Activated CD4-positive, alpha-beta memory T cell treated with anti-CD3 and anti-CD28 coated beads for 36 hours (primary cell): Measurements from ENCODE around the gene ROMO1. TPM values are rescaled to one million over a fixed set of nuclear protein-coding genes. Genes with fewer than 3 reads are reported as not detected.
"Not testable (repeated sequence)": the region's sequence is repeated elsewhere in the genome, so short reads cannot be mapped to it uniquely, and the experiment has no call there.

ENCODE experiments used
- CTCF ChIA-PET: fragments of 350-600 bp; sonication (Branson Sonifier 250); formaldehyde crosslinking; loops from one replicate; lab custom pipeline; 2021; ENCODE audit warnings: antibody characterized with exemption, inconsistent platforms; lab: Charles Lee
- POLR2A ChIA-PET: fragments of 350-600 bp; sonication (Branson Sonifier 250); formaldehyde crosslinking; loops from one replicate; lab custom pipeline; 2021; ENCODE audit warnings: antibody characterized with exemption; lab: Charles Lee
- DNase-seq: peaks from one replicate; pipeline ENCODE4 v3.0.0-alpha.2; 2020
- H3K27ac Mint-ChIP-seq: one replicate; pipeline ENCODE4 v1.8.0; 2021; ENCODE audit warnings: mixed read lengths
- H3K27me3 Mint-ChIP-seq: one replicate; pipeline ENCODE4 v1.8.0; 2021; ENCODE audit warnings: mixed read lengths
- H3K36me3 Mint-ChIP-seq: one replicate; pipeline ENCODE4 v1.8.0; 2021; ENCODE audit warnings: mixed read lengths
- H3K4me1 Mint-ChIP-seq: one replicate; pipeline ENCODE4 v1.8.0; 2021; ENCODE audit warnings: low read depth, mixed read lengths
- H3K4me3 Mint-ChIP-seq: one replicate; pipeline ENCODE4 v1.8.0; 2021; ENCODE audit warnings: mild to moderate bottlenecking, mixed read lengths
- H3K9me3 Mint-ChIP-seq: one replicate; pipeline ENCODE4 v1.8.0; 2021; ENCODE audit warnings: mixed read lengths
- intact Hi-C: fragments of 100-400 bp; cut with micrococcal nuclease; formaldehyde crosslinking; loops from one replicate; pipeline ENCODE4 v1.15.1; 2023
- total RNA-seq, 2 experiments: library from RNA; stranded (reverse); gene quantifications; one replicate each; pipeline ENCODE4 v1.2.3, GENCODE V29; 2021

Gene ROMO1
- total RNA-seq, 2 experiments from 2014 or later, result 141 to 142 TPM

DNA sequence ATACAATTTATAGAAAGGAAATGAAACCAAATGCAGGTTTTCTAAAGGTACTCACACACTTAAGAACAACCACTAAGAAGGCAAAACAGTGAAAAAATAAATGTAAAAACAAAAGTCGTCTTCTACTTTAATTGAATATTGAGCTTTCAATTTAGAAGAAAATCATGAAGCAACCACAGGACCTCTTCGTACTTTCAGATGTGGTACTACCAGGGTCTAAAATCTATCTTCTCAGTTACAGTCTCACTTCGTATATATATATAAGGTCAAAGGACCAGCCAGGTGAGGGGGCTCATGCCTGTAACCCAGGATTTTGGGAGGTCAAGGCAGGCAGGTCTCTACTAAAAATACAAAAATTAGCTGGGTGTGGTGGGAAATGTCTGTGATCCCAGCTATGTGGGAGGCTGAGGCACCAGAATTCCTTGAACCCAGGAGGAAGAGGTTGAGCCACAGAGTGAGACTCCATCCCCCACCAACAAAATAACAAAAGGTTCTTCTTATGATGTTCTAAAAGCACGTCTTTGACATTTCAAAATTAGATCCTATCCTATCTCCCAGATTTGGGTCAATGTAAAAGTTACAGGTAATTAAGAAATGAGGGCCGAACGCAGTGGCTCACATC lies 12.5 kb downstream of the ROMO1 start:
- Mint-ChIP-seq H3K27me3 (no peaks in the 10 kb centered on the region), H3K27ac (peak overlapping the region; percentile 83), H3K4me3 (peak overlapping the region; percentile 28), H3K4me1 (peaks cover 56% of the 10 kb centered on the region), H3K9me3 (no peaks in the 10 kb centered on the region), H3K36me3 (peaks cover 56% of the 10 kb centered on the region)
- ChIA-PET CTCF (interaction anchor here (0.8 to 1.6 kb wide), 5 partner anchors 8 to 31 kb away, joined by 3 to 7 read pairs (median 5); partner anchors contain the start of genes NFS1, RBM39 and ROMO1), POLR2A (interaction anchor here (1.0 to 4.8 kb wide), 8 partner anchors 8 to 242 kb away, joined by 3 to 27 read pairs (median 7); partner anchors contain the start of genes PHF20, RBM39 and SCAND1)
- intact Hi-C loops, result loop anchor here (2.0 kb wide), 2 partner anchors 31 to 51 kb away; partner anchors contain the start of gene RBM39
- no peak for DNase-seq

DNA sequence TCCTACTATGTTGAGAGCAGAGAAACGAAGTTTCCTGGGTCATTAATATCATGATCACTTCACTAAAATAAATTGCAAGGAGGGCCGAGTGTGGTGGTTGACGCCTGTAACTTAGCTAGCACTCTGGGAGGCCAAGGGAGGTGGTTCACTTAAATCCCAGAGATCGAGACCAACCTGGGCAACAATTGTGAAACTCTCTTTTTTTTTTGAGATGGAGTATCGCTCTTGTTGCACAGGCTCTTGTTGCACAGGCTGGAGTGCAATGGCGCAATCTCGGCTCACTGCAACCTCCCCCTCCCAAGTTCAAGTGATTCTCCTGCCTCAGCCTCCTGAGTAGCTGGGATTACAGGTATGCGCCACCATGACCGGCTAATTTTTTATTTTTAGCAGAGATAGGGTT lies 13.9 kb downstream of the ROMO1 start:
- CTCF ChIA-PET, result not testable (repeated sequence)

GRCh38 chr20:35714127-35714526 lies 14.9 kb downstream of the ROMO1 start:
- intact Hi-C loops, result no loop called here
- H3K4me1 Mint-ChIP-seq, result peaks cover 61% of the 10 kb centered on the region
- H3K27ac Mint-ChIP-seq, result peak overlapping the region; percentile 54
- CTCF ChIA-PET, result no interaction called here
- no peak for DNase-seq
- H3K36me3 Mint-ChIP-seq, result peaks cover 63% of the 10 kb centered on the region
- POLR2A ChIA-PET, result interaction anchor here (0.7 to 4.8 kb wide), 2 partner anchors 12 to 239 kb away, joined by 3 to 27 read pairs; no protein-coding TSS in a partner anchor
- no peaks in the 10 kb centered on the region for H3K9me3 Mint-ChIP-seq
- no peaks in the 10 kb centered on the region for H3K27me3 Mint-ChIP-seq
- H3K4me3 Mint-ChIP-seq, result no peak overlapping the region

More for the DNA sequence above, 13.9 kb downstream of the ROMO1 start:
- Mint-ChIP-seq H3K36me3 (peaks cover 61% of the 10 kb centered on the region), H3K4me1 (peaks cover 62% of the 10 kb centered on the region), H3K27ac (peak overlapping the region; percentile 55)
- H3K9me3 Mint-ChIP-seq, H3K4me3 Mint-ChIP-seq, H3K27me3 Mint-ChIP-seq, DNase-seq, intact Hi-C loops: not testable (repeated sequence)
- POLR2A ChIA-PET, result interaction anchor here (0.6 to 4.8 kb wide), 3 partner anchors 11 to 1148 kb away, joined by 3 to 27 read pairs (median 3); no protein-coding TSS in a partner anchor

DNA sequence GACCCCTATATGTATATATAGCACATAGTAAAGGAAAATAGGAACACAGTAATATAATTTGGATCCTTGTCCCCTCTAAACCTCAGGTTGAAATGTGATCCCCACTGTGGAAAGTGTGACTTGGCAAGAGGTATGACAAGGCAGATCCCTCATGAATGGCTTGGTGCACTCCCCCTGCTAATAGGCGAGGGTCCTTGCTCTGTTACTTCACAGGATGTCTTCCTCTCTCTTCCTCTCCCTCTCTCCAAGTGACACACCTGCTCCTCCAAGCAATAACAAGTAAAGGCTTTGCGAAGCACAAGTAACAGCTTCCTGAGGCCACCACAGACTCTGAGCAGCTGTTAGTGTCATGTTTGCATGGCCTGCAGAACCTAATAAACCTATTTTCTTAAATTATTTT lies 16.4 kb downstream of the ROMO1 start:
- CTCF ChIA-PET, result interaction anchor here (1.1 kb wide), 1 partner anchor 232 kb away, joined by 5 read pairs; no protein-coding TSS in a partner anchor
- H3K27ac Mint-ChIP-seq, result peak overlapping the region; percentile 13

DNA sequence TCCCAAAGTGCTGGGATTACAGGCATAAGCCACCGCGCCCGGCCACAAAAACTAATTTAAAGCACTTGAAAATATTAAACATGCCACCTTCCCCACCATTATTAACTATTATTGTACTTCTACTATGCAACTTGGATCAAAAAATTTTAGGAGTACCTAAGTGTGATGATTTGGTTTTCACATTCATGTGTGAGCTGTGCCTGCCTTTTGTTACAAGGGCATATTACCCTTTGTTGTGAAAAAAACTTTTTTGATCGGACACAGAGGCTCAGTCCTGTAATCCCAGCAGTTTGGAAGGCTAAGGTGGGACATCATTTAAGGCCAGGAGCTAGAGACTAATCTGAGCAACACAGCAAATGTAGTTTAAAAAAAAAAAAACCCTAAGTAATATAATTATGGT lies 17.1 kb downstream of the ROMO1 start:
- intact Hi-C loops, result no loop called here
- Mint-ChIP-seq H3K36me3 (peaks cover 60% of the 10 kb centered on the region), H3K9me3 (no peaks in the 10 kb centered on the region)

More for the DNA sequence above, 16.4 kb downstream of the ROMO1 start:
- intact Hi-C loops, result no loop called here
- H3K27me3 Mint-ChIP-seq, result no peaks in the 10 kb centered on the region
- POLR2A ChIA-PET, result interaction anchor here (1.5 to 4.8 kb wide), 2 partner anchors 14 to 20 kb away, joined by 3 to 27 read pairs; no protein-coding TSS in a partner anchor
- no peaks in the 10 kb centered on the region for H3K9me3 Mint-ChIP-seq
- no peak for DNase-seq
- peaks cover 57% of the 10 kb centered on the region for H3K4me1 Mint-ChIP-seq
- peaks cover 62% of the 10 kb centered on the region for H3K36me3 Mint-ChIP-seq
- no peak overlapping the region for H3K4me3 Mint-ChIP-seq

DNA sequence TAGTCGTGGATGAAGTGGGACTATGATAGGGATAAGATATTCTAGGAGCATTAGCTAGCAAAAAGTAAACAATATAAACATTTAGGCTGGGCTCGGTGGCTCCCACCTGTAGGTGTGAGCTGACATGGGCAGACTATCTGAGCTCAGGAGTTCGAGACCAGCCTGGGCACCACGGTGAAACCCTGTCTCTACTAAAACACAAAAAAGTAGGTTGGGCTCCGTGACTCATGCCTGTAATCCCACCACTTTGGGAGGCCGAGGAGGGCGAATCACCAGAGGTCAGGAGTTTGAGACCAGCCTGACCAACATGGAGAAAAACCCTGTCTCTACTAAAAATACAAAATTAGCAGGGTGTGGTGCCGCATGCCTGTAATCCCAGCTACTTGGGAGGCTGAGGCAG lies 19.1 kb downstream of the ROMO1 start:
- H3K4me1 Mint-ChIP-seq, result peaks cover 50% of the 10 kb centered on the region

More for the DNA sequence above, 17.1 kb downstream of the ROMO1 start:
- POLR2A ChIA-PET, result interaction anchor here (1.5 kb wide), 1 partner anchor 19 kb away, joined by 3 read pairs; no protein-coding TSS in a partner anchor
- CTCF ChIA-PET, result interaction anchor here (0.7 kb wide), 1 partner anchor 23 kb away, joined by 4 read pairs; no protein-coding TSS in a partner anchor
- no peak overlapping the region for H3K4me3 Mint-ChIP-seq
- DNase-seq, result no peak
- H3K4me1 Mint-ChIP-seq, result peaks cover 51% of the 10 kb centered on the region
- H3K27me3 Mint-ChIP-seq, result no peaks in the 10 kb centered on the region
- H3K27ac Mint-ChIP-seq, result no peak overlapping the region

GRCh38 chr20:35718972-35719635 lies 19.9 kb downstream of the ROMO1 start:
- intact Hi-C loops, result no loop called here
- no peaks in the 10 kb centered on the region for H3K27me3 Mint-ChIP-seq
- ChIA-PET POLR2A (interaction anchor here (0.6 to 3.0 kb wide), 4 partner anchors 8 to 20 kb away, joined by 4 to 13 read pairs (median 5); no protein-coding TSS in a partner anchor), CTCF (interaction anchor here (0.6 to 1.8 kb wide), 5 partner anchors 7 to 165 kb away, joined by 3 to 4 read pairs (median 3); no protein-coding TSS in a partner anchor)
- H3K27ac Mint-ChIP-seq, result no peak overlapping the region
- H3K36me3 Mint-ChIP-seq, result peaks cover 64% of the 10 kb centered on the region
- H3K4me3 Mint-ChIP-seq, result no peak overlapping the region
- H3K9me3 Mint-ChIP-seq, result no peaks in the 10 kb centered on the region
- H3K4me1 Mint-ChIP-seq, result peaks cover 43% of the 10 kb centered on the region
- DNase-seq, result no peak

More for the DNA sequence above, 19.1 kb downstream of the ROMO1 start:
- H3K36me3 Mint-ChIP-seq, result peaks cover 64% of the 10 kb centered on the region
- H3K9me3 Mint-ChIP-seq, DNase-seq, H3K27me3 Mint-ChIP-seq, intact Hi-C loops, H3K27ac Mint-ChIP-seq, H3K4me3 Mint-ChIP-seq: not testable (repeated sequence)
- ChIA-PET CTCF (interaction anchor here (0.8 to 1.8 kb wide), 2 partner anchors 21 to 166 kb away, joined by 3 to 4 read pairs; no protein-coding TSS in a partner anchor), POLR2A (interaction anchor here (0.6 to 3.0 kb wide), 4 partner anchors 9 to 21 kb away, joined by 4 to 13 read pairs (median 5); no protein-coding TSS in a partner anchor)

GRCh38 chr20:35719717-35720116 lies 20.5 kb downstream of the ROMO1 start:
- H3K36me3 Mint-ChIP-seq, result peaks cover 65% of the 10 kb centered on the region
- H3K4me3 Mint-ChIP-seq, result no peak overlapping the region
- H3K4me1 Mint-ChIP-seq, result peaks cover 43% of the 10 kb centered on the region
- H3K27me3 Mint-ChIP-seq, result no peaks in the 10 kb centered on the region
- ChIA-PET POLR2A (interaction anchor here (1.0 to 3.0 kb wide), 3 partner anchors 8 to 16 kb away, joined by 3 to 13 read pairs (median 3); no protein-coding TSS in a partner anchor), CTCF (interaction anchor here (0.6 to 1.8 kb wide), 4 partner anchors 8 to 133 kb away, joined by 3 to 4 read pairs (median 3); no protein-coding TSS in a partner anchor)
- DNase-seq, result no peak
- intact Hi-C loops, result no loop called here
- H3K27ac Mint-ChIP-seq, result no peak overlapping the region
- no peaks in the 10 kb centered on the region for H3K9me3 Mint-ChIP-seq

- Mint-ChIP-seq H3K36me3 (peaks cover 68% of the 10 kb centered on the region), H3K4me1 (peaks cover 45% of the 10 kb centered on the region), H3K27ac (peak overlapping the region; percentile 39), H3K4me3 (no peak overlapping the region), H3K27me3 (no peaks in the 10 kb centered on the region), H3K9me3 (no peaks in the 10 kb centered on the region)
- POLR2A ChIA-PET, result interaction anchor here (1.0 to 3.0 kb wide), 3 partner anchors 9 to 15 kb away, joined by 3 to 13 read pairs (median 3); no protein-coding TSS in a partner anchor
- CTCF ChIA-PET, result interaction anchor here (0.6 to 1.8 kb wide), 3 partner anchors 9 to 119 kb away, joined by 3 to 4 read pairs (median 3); no protein-coding TSS in a partner anchor
- intact Hi-C loops, result no loop called here
- DNase-seq, result no peak
Observed at GRCh38 chr20:35720165-35721123, 21.2 kb downstream of the ROMO1 start.

DNA sequence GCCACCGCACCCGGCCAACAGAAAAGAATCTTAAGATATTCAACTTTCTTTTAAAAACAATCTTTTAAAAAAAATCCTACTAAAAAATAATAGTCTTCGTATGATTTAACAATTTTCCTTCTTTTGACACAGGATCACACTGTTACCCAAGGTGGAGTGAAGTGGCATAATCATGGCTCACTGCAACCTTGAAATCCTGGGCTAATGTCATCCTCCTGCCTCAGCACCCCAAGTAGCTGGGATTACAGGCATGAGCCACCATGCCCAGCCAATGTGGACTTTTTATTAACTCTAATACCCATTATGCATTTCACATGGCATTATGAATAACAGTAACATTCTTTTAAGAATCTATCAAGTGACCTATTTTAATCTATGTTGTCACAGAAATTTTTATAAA lies 22.0 kb downstream of the ROMO1 start:
- Mint-ChIP-seq H3K4me3 (no peak overlapping the region), H3K36me3 (peaks cover 69% of the 10 kb centered on the region), H3K27ac (no peak overlapping the region), H3K4me1 (peaks cover 41% of the 10 kb centered on the region), H3K27me3 (no peaks in the 10 kb centered on the region), H3K9me3 (no peaks in the 10 kb centered on the region)
- intact Hi-C loops, result no loop called here
- ChIA-PET POLR2A (interaction anchor here (3.0 kb wide), 1 partner anchor 15 kb away, joined by 13 read pairs; no protein-coding TSS in a partner anchor), CTCF (no interaction called here)
- DNase-seq, result no peak
